ENCODE data around the gene SLC7A9. TPM values are rescaled to one million over a fixed set of nuclear protein-coding genes. Genes with fewer than 3 reads are reported as not detected.

The SLC7A9 gene
- total and polyA plus RNA-seq, 2 donors (not counting 3 experiments of a cell fraction or from before 2014, with no cell fraction given) = 0.06 TPM; not detected in 1

DNA sequence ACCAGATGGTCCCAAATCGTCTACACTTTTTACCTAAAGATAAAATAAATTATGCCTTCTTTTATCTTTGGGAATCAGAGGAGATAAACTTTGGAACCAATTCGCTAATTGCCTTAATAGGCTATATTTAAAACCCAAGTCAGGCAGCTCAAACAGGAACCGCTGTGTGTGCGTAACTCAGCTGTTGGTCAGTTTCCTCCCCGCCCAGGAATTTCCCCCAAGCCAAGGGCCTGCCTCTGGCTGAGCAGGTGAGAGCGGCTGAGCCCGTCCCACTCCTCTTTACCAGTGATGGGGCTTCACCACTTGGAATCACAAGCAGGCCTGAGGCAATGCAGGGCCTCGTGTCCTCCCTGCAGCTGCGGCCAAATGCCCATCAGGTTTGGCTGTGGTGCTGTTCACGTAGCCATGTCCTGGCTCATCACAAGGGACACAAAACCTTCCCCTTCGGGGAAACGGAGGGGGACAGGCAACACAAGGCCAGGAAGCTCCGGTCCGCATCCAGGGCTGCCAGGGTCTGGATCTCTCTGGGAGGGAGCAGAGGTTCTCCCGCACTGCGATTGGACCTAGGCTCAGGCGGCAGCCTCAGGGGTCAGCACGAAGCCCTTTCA, 503 bp upstream of the SLC7A9 start:
- no TSS peak for BruUV-seq (replicated peaks)
- Histone ChIP-seq H3K27ac (ENCODE audit: insufficient read depth, low read depth, low read length) (no peak overlapping the region), H3K9me3 (replicated peaks; ENCODE audit: control insufficient read depth, insufficient read depth, low read length) (no peaks in the 10 kb centered on the region), H3K4me1 (ENCODE audit: control insufficient read depth, extremely low read depth, insufficient read depth, low read length) (no peaks in the 10 kb centered on the region), H3K9me1 (replicated peaks; ENCODE audit: control insufficient read depth, extremely low read depth, insufficient read depth, low read length) (no peaks in the 10 kb centered on the region), H3K36me3 (ENCODE audit: control insufficient read depth in 2 of 2, extremely low read depth in 1 of 2, insufficient read depth in 2 of 2, low read length in 2 of 2) (no peaks in the 10 kb centered on the region), H4K20me1 (replicated peaks; ENCODE audit: control insufficient read depth, extremely low read depth, insufficient read depth, low read length) (no peaks in the 10 kb centered on the region), H3K79me2 (ENCODE audit: control insufficient read depth, insufficient read depth, low read length) (no peaks in the 10 kb centered on the region), H3K27me3 (ENCODE audit: control insufficient read depth in 2 of 2, insufficient read depth in 2 of 2, low read length in 2 of 2) (no peaks in the 10 kb centered on the region), H3K9ac (replicated peaks; ENCODE audit: extremely low read depth, insufficient read depth, low read length) (no peak overlapping the region), H2AFZ (ENCODE audit: low read depth, low read length) (no peak overlapping the region), H3K4me2 (ENCODE audit: insufficient read depth, low read length) (no peak overlapping the region), H3K4me3 (replicated peaks in 1 of 3; ENCODE audit: insufficient read depth in 1 of 3, low read depth in 1 of 3, low read length in 3 of 3) (no peak overlapping the region)
- CTCF ChIA-PET = no interaction called here
- TF ChIP-seq EZH2 (IDR thresholded peaks at IDR 0.05; ENCODE audit: borderline replicate concordance, low read depth, low read length, severe bottlenecking) = no peak
- no peak for TF ChIP-seq POLR2A (IDR thresholded peaks at IDR 0.05; ENCODE audit: low read depth, low read length)
- TF ChIP-seq, protein P1, sequence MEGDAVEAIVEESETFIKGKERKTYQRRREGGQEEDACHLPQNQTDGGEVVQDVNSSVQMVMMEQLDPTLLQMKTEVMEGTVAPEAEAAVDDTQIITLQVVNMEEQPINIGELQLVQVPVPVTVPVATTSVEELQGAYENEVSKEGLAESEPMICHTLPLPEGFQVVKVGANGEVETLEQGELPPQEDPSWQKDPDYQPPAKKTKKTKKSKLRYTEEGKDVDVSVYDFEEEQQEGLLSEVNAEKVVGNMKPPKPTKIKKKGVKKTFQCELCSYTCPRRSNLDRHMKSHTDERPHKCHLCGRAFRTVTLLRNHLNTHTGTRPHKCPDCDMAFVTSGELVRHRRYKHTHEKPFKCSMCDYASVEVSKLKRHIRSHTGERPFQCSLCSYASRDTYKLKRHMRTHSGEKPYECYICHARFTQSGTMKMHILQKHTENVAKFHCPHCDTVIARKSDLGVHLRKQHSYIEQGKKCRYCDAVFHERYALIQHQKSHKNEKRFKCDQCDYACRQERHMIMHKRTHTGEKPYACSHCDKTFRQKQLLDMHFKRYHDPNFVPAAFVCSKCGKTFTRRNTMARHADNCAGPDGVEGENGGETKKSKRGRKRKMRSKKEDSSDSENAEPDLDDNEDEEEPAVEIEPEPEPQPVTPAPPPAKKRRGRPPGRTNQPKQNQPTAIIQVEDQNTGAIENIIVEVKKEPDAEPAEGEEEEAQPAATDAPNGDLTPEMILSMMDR (IDR thresholded peaks at IDR 0.05; ENCODE audit: extremely low read depth in 1 of 2, insufficient read depth in 1 of 2, low read depth in 1 of 2, low read length in 2 of 2) = no peak
- no peak for TF ChIP-seq JUN (IDR thresholded peaks at IDR 0.05; ENCODE audit: borderline replicate concordance, insufficient read depth, insufficient read length, low read depth)
- TF ChIP-seq POLR2AphosphoS5 (IDR thresholded peaks at IDR 0.05; ENCODE audit: insufficient read depth, low read depth, low read length) = no peak
- no peak for TF ChIP-seq MAX (IDR thresholded peaks at IDR 0.05; ENCODE audit: insufficient read depth, insufficient read length)
- no peak for TF ChIP-seq GATA2 (IDR thresholded peaks at IDR 0.05; ENCODE audit: insufficient read depth, insufficient read length, low read depth, low read length)
- TF ChIP-seq MYC (IDR thresholded peaks at IDR 0.05; ENCODE audit: low read depth, low read length) = no peak
- no peak for TF ChIP-seq FOS (IDR thresholded peaks at IDR 0.05; ENCODE audit: borderline replicate concordance, insufficient read depth, low read length)
- intact Hi-C loops (cut with micrococcal nuclease) (no loop called here), dilution Hi-C loops (cut with MboI; ENCODE audit: extremely low pct_ligation_motif_present, low sequenced_read_pairs) (no loop called here)
- no peak for DNase-seq (ENCODE audit: low read depth, low spot score)
- FAIRE-seq = no peak
- POLR2A ChIA-PET = no interaction called here
